NCI-H2171 treated with DMSO at 0.1 percent for 48 hours (cell line): Measurements from ENCODE around the gene PLEKHG2.
"Not testable (repeated sequence)": the region's sequence is repeated elsewhere in the genome, so short reads cannot be mapped to it uniquely, and the experiment has no call there.

Experiments
- DNase-seq: peaks from one replicate; lab custom pipeline; 2025; lab: John Stamatoyannopoulos, UW

The PLEKHG2 gene

DNA sequence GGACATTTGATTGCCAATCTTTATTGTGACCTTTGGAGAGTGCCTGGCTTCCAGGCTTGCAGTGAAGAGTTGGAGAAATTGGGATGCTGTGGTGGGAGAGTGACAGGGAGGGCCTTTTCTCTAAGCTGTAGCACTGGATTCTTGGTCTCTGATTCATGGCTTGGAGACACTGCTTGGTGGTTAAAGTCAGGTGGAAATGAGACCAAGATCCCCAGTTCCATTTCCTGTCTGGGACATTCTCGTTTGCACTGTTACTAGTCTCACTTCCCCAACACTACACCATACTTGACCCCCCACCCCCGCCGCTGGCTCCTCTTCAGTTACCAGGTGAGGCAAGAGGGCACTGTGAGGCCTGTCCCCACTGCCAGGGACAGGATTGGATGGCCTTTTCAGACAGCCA lies 35.8 kb downstream of the PLEKHG2 start:
- DNase-seq: no peak

DNA sequence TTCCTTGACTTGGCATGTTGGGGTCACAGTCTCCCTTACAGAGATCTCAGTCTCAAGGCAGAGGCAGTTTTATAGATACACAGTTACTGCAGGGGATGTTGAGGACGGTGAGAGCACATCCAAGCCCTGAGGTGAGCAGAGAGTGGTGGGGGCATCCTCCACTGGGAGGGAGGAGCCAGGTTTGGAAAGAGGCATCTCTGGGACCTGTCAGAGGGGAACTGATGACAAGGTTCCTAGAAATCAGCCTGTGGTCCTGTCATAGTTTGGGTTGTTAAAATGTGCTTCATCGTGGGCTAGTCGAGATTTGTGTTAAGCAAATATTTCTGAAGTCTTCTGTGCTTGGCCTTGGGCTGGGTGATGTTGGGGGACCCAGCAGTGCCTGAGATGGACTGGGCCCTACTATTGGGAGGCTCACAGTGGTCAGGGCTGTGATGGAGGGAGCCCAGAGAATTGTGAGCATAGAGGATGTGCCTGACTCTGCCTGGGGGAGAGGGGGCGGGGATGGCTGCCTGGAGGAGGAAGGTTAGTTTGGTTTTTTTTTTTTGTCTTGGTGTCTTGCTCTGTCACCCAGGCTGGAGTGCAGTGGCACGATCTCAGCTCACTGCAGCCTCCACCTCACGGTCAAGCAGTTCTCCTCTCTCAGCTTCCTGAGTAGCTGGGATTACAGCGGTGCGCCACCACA lies 36.8 kb downstream of the PLEKHG2 start:
- no peak for DNase-seq

DNA sequence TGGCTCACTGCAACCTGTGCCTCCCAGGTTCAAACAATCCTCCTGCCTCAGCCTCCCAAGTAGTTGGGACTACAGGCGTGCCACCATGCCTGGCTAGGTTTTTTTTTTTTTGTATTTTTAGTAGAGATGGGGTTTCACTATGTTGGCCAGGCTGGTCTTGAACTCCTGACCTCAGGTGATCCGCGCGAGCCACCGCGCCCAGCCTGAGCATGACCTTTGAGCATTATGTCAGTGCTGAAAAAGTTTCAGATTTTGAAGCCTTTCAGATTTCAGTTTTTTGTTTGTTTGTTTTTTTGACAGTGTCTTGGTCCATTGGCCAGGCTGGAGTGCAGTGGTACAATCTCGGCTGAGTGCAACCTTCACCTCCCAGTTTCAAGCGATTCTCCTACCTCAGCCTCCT lies 38.8 kb downstream of the PLEKHG2 start:
- not testable (repeated sequence) for DNase-seq

- no peak for DNase-seq
Measured at GRCh38 chr19:39463403-39463802, 50.9 kb downstream of the PLEKHG2 start.

- DNase-seq: no peak
Measured at GRCh38 chr19:39465956-39466747, 53.7 kb downstream of the PLEKHG2 start.

DNA sequence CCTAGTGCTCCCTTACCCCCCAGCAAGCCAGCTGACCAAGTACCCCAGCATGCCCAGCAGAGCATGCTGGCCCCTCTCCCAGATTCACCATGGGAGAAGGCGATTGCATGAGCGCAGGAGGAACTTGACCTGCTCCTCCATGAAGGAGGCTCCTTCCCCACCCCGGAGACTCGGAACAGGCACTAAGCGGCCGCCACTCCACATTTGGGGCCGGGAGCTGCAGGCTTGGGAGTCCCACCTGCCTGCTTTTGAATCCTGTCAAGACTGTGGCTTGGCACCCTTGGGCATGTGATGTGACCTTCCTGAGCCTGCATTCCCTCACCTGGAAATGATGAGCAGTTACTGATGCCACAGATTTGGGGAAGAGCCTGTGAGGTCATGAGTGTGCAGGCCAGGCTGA lies 55.5 kb downstream of the PLEKHG2 start:
- DNase-seq: no peak

DNA sequence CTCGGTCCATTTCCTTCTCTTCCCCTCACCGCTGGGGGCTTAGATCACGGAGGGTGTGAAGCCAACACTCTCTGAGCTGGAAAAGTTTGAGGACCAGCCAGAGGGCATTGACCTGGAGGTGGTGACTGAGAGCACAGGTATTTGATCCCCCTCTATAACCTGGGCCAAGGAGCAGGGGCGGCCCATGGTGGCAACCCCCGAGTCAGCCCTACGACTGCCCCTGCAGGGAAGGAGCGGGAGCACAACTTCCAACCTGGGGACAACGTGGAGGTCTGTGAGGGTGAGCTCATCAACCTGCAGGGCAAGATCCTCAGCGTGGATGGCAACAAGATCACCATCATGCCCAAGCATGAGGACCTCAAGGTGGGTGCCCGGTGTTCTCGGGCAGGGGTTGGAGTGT lies 56.6 kb downstream of the PLEKHG2 start:
- no peak for DNase-seq

- DNase-seq: no peak
Measured at GRCh38 chr19:39469567-39469966, 57.1 kb downstream of the PLEKHG2 start.

- DNase-seq: no peak
Measured at GRCh38 chr19:39470724-39471339, 58.4 kb downstream of the PLEKHG2 start.

- no peak for DNase-seq
Measured at GRCh38 chr19:39471756-39472536, 59.5 kb downstream of the PLEKHG2 start.

- DNase-seq: no peak
Measured at GRCh38 chr19:39472746-39473442, 60.4 kb downstream of the PLEKHG2 start.

- DNase-seq: no peak
Measured at GRCh38 chr19:39473443-39473960, 61.0 kb downstream of the PLEKHG2 start.

GRCh38 chr19:39474139-39474620 lies 61.7 kb downstream of the PLEKHG2 start:
- peak; percentile 16 for DNase-seq

DNA sequence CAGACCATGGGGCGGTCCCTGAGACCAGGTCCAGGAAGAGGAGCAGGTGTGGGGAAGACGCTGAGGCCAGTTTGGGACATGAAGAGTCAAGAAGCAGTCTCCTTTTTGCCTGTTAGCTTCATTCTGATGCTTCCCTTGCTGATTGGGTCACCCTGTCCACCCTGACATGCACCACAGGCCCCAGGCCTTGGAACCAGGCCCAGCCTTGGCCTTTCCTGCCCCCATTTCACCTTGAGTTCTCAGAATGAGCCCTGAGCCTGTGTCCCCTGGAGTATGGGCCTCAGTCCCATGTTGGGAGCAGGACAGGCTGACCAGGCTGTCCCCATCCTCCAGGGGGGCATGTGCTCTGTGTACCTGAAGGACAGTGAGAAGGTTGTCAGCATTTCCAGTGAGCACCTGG lies 63.3 kb downstream of the PLEKHG2 start:
- DNase-seq: no peak
